Endothelial cell of umbilical vein (primary cell): ENCODE data around the gene OR2D2. TPM values are rescaled to one million over a fixed set of nuclear protein-coding genes. Genes with fewer than 3 reads are reported as not detected.

ENCODE experiments used
- BruUV-seq: library from RNA; stranded (reverse); fragments of 400-500 nt; replicated peaks from 2 replicates; lab custom pipeline; 2021; lab: Mats Ljungman, UMichigan
- CTCF ChIA-PET: fragments of 300-600, 350-600 bp; sonication (Branson Sonifier 250); formaldehyde crosslinking; loops from one replicate; lab custom pipeline; 2021; ENCODE audit warnings: antibody characterized with exemption, inconsistent platforms; lab: Charles Lee
- POLR2A ChIA-PET: fragments of 300-600, 350-600 bp; sonication (Branson Sonifier 250); formaldehyde crosslinking; loops from one replicate; lab custom pipeline; 2021; ENCODE audit warnings: antibody characterized with exemption, inconsistent platforms; lab: Charles Lee
- DNase-seq: peaks from one replicate; pipeline ENCODE4 v3.0.0-alpha.2; 2011; ENCODE audit warnings: low read depth, low spot score
- FAIRE-seq: peaks from 2 replicates; lab custom pipeline; 2011; peaks lifted over from hg19 to GRCh38; lab: Jason Lieb, UNC
- H2AFZ ChIP-seq: 2 replicates; pipeline ENCODE4 v1.6.0; 2012; ENCODE audit warnings: low read depth, low read length, control low read depth, inconsistent platforms
- H3K27ac ChIP-seq: 2 replicates; pipeline ENCODE4 v1.5.1; 2011; ENCODE audit warnings: low read depth, mild to moderate bottlenecking, control low read depth, low read length, moderate library complexity; ENCODE audit not compliant: insufficient read depth
- H3K27me3 ChIP-seq, 2 experiments: 2 replicates each; pipeline versions ENCODE4 v1.6.0 to v1.6.1; 2011; ENCODE audit warnings: low read length in 2 of 2, mixed read lengths in 1 of 2; ENCODE audit not compliant: control insufficient read depth in 2 of 2, insufficient read depth in 2 of 2
- H3K36me3 ChIP-seq, 2 experiments: 2 replicates in 1 of 2; 3 replicates in 1 of 2; pipeline ENCODE4 v1.5.1; 2011; ENCODE audit warnings: low read length in 2 of 2, mild to moderate bottlenecking in 1 of 2, moderate library complexity in 1 of 2; ENCODE audit not compliant: control insufficient read depth in 2 of 2, insufficient read depth in 2 of 2; ENCODE audit errors: extremely low read depth in 1 of 2
- H3K4me1 ChIP-seq: 3 replicates; pipeline ENCODE4 v1.5.1; 2011; ENCODE audit warnings: mild to moderate bottlenecking, low read length; ENCODE audit not compliant: control insufficient read depth, insufficient read depth; ENCODE audit errors: extremely low read depth
- H3K4me2 ChIP-seq: 2 replicates; pipeline ENCODE4 v1.6.1; 2011; ENCODE audit warnings: low read length, control low read depth, mixed read lengths; ENCODE audit not compliant: insufficient read depth
- H3K4me3 ChIP-seq, 3 experiments: fragments of 200-600 bp in 1 of 3; sonication (generic), shearing (Covaris generic) in 1 of 3; replicated peaks in 1 of 3; 2 replicates each; pipeline ENCODE4 v1.5.1; 2011 to 2016; ENCODE audit warnings: control low read depth in 3 of 3, low read length in 3 of 3, mild to moderate bottlenecking in 2 of 3, inconsistent platforms in 1 of 3, low read depth in 1 of 3, moderate library complexity in 1 of 3; ENCODE audit not compliant: insufficient read depth in 1 of 3
- H3K79me2 ChIP-seq: 2 replicates; pipeline ENCODE4 v1.6.0; 2012; ENCODE audit warnings: low read length, inconsistent platforms; ENCODE audit not compliant: control insufficient read depth, insufficient read depth
- H3K9ac ChIP-seq: replicated peaks from 2 replicates; pipeline ENCODE3; 2011; ENCODE audit warnings: low read length, control low read depth; ENCODE audit not compliant: insufficient read depth; ENCODE audit errors: extremely low read depth
- H3K9me1 ChIP-seq: replicated peaks from 3 replicates; pipeline ENCODE4 v1.6.0; 2011; ENCODE audit warnings: mild to moderate bottlenecking, low read length; ENCODE audit not compliant: control insufficient read depth, insufficient read depth; ENCODE audit errors: extremely low read depth
- H3K9me3 ChIP-seq: replicated peaks from 2 replicates; pipeline ENCODE4 v1.5.1; 2012; ENCODE audit warnings: low read length, inconsistent platforms; ENCODE audit not compliant: control insufficient read depth, insufficient read depth
- H4K20me1 ChIP-seq: replicated peaks from 2 replicates; pipeline ENCODE3; 2011; ENCODE audit warnings: mild to moderate bottlenecking, low read length; ENCODE audit not compliant: control insufficient read depth, insufficient read depth; ENCODE audit errors: extremely low read depth
- EZH2 ChIP-seq: IDR thresholded peaks from 2 replicates; pipeline ENCODE4 v1.6.1; 2012; ENCODE audit warnings: borderline replicate concordance, low read depth, mild to moderate bottlenecking, moderate library complexity, low read length, inconsistent platforms; ENCODE audit not compliant: severe bottlenecking
- FOS ChIP-seq: IDR thresholded peaks from 2 replicates; pipeline ENCODE4 v1.6.1; 2011; ENCODE audit warnings: mild to moderate bottlenecking, low read length, moderate library complexity, borderline replicate concordance; ENCODE audit not compliant: insufficient read depth
- GATA2 ChIP-seq: IDR thresholded peaks from 2 replicates; pipeline ENCODE4 v1.7.0; 2011; ENCODE audit warnings: low read depth, mild to moderate bottlenecking, moderate library complexity, mixed read lengths, low read length; ENCODE audit not compliant: insufficient read length, insufficient read depth
- JUN ChIP-seq: IDR thresholded peaks from 2 replicates; pipeline ENCODE4 v1.6.1; 2011; ENCODE audit warnings: borderline replicate concordance, low read depth; ENCODE audit not compliant: insufficient read length, insufficient read depth
- MYC ChIP-seq: IDR thresholded peaks from one replicate; pipeline ENCODE4 v1.6.1; 2011; ENCODE audit warnings: mild to moderate bottlenecking, low read depth, low read length
- POLR2A ChIP-seq: IDR thresholded peaks from 2 replicates; pipeline ENCODE4 v1.6.1; 2012; ENCODE audit warnings: low read depth, mild to moderate bottlenecking, control low read depth, low read length
- POLR2AphosphoS5 ChIP-seq: IDR thresholded peaks from 2 replicates; pipeline ENCODE4 v1.6.1; 2012; ENCODE audit warnings: low read depth, mild to moderate bottlenecking, control low read depth, low read length, moderate library complexity; ENCODE audit not compliant: insufficient read depth
- dilution Hi-C: fragments of 300-500 bp; cut with MboI; formaldehyde crosslinking; loops from one replicate; pipeline ENCODE4 v1.15.0; 2019; ENCODE audit warnings: low sequenced_read_pairs; ENCODE audit not compliant: extremely low pct_ligation_motif_present
- intact Hi-C: fragments of 100-400 bp; cut with micrococcal nuclease; formaldehyde crosslinking; loops from one replicate; pipeline ENCODE4 v1.10.0; 2022
- polyA plus RNA-seq, 4 experiments: library from polyadenylated mRNA; depleted of rRNA in 3 of 4; stranded (reverse) in 3 of 4; unstranded in 1 of 4; fragments of >200 nt; gene quantifications; 2 replicates each; pipeline versions ENCODE4 v1.2.1 to v1.2.3, GENCODE V29; 2011 to 2012; ENCODE audit warnings: missing spikeins in 1 of 4
- total RNA-seq: library from RNA; stranded (reverse); gene quantifications from 2 replicates; pipeline ENCODE4 v1.2.3, GENCODE V29; 2021
- TF ChIP-seq, protein P1 (sequence below), 2 donors: IDR thresholded peaks; 1 replicate in 1 of 2; 2 replicates in 1 of 2; pipeline ENCODE4 v1.5.1; 2011; ENCODE audit warnings: low read length in 2 of 2, mild to moderate bottlenecking in 2 of 2, moderate library complexity in 2 of 2, control low read depth in 1 of 2, inconsistent platforms in 1 of 2, low read depth in 1 of 2; ENCODE audit not compliant: insufficient read depth in 1 of 2; ENCODE audit errors: extremely low read depth in 1 of 2
- TF ChIP-seq, protein P2 (sequence below): IDR thresholded peaks from 2 replicates; pipeline ENCODE4 v1.6.1; 2011; ENCODE audit not compliant: insufficient read depth, insufficient read length

The OR2D2 gene
- total and polyA plus RNA-seq, 2 donors (not counting 3 experiments of a cell fraction or from before 2014, with no cell fraction given): 0.08 to 0.31 TPM

DNA sequence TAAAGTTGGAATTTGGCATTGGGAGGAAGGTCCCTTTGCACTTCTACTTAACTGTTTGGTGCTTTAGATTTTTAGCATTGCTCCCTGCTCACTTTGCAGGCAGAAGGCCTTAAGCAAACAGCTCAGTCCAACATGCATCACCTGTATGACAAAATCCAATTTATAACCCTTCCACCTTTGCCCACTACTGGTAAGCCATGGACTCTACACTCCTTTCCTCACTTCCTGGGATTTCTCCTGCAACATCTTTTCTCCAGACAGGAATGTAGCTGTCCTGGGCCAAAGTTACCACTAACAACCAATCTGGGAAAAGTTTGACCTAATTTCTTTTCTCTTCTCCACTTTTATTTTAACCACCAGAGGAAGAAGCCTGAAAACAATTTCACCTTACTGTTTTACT is 1.8 kb upstream of the OR2D2 start:
- H3K79me2 ChIP-seq: no peaks in the 10 kb centered on the region
- H3K9ac ChIP-seq: no peak overlapping the region
- H3K9me1 ChIP-seq: no peaks in the 10 kb centered on the region
- dilution Hi-C loops: no loop called here
- TF ChIP-seq, protein P1, sequence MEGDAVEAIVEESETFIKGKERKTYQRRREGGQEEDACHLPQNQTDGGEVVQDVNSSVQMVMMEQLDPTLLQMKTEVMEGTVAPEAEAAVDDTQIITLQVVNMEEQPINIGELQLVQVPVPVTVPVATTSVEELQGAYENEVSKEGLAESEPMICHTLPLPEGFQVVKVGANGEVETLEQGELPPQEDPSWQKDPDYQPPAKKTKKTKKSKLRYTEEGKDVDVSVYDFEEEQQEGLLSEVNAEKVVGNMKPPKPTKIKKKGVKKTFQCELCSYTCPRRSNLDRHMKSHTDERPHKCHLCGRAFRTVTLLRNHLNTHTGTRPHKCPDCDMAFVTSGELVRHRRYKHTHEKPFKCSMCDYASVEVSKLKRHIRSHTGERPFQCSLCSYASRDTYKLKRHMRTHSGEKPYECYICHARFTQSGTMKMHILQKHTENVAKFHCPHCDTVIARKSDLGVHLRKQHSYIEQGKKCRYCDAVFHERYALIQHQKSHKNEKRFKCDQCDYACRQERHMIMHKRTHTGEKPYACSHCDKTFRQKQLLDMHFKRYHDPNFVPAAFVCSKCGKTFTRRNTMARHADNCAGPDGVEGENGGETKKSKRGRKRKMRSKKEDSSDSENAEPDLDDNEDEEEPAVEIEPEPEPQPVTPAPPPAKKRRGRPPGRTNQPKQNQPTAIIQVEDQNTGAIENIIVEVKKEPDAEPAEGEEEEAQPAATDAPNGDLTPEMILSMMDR (IDR thresholded peaks at IDR 0.05; ENCODE audit: extremely low read depth in 1 of 2, insufficient read depth in 1 of 2, low read depth in 1 of 2, low read length in 2 of 2): no peak
- no peak for TF ChIP-seq POLR2A
- no peak for TF ChIP-seq POLR2AphosphoS5
- TF ChIP-seq FOS: no peak
- no peak for TF ChIP-seq MYC
- no peak for TF ChIP-seq JUN
- TF ChIP-seq EZH2: no peak
- TF ChIP-seq, protein P2, sequence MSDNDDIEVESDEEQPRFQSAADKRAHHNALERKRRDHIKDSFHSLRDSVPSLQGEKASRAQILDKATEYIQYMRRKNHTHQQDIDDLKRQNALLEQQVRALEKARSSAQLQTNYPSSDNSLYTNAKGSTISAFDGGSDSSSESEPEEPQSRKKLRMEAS: no peak
- TF ChIP-seq GATA2: no peak
- POLR2A ChIA-PET: no interaction called here
- no peak overlapping the region for H3K4me3 ChIP-seq
- BruUV-seq: no TSS peak
- no peaks in the 10 kb centered on the region for H3K9me3 ChIP-seq
- FAIRE-seq (no peak), DNase-seq (no peak)
- H3K27ac ChIP-seq: no peak overlapping the region
- CTCF ChIA-PET: no interaction called here
- H3K4me1 ChIP-seq: no peaks in the 10 kb centered on the region
- no peaks in the 10 kb centered on the region for H4K20me1 ChIP-seq
- no peaks in the 10 kb centered on the region for H3K36me3 ChIP-seq
- H3K27me3 ChIP-seq: no peaks in the 10 kb centered on the region
- no peak overlapping the region for H3K4me2 ChIP-seq
- intact Hi-C loops: no loop called here
- no peak overlapping the region for H2AFZ ChIP-seq
